ENCODE data around the gene BEAN1. TPM values are rescaled to one million over a fixed set of nuclear protein-coding genes. Genes with fewer than 3 reads are reported as not detected.

The BEAN1 gene
- total RNA-seq, 4 donors from 2014 or later = 0.23 to 1.8 (median 0.76) TPM; not detected in 1

- no peak for DNase-seq
- no peak for TF ChIP-seq POLR2A (IDR thresholded peaks at IDR 0.05)
- no peak for TF ChIP-seq CTCF (IDR thresholded peaks at IDR 0.05)
- H3K9me3 ChIP-seq = no peaks in the 10 kb centered on the region
- intact Hi-C loops (cut with DNase I) = no loop called here
- peaks cover 0 to 17% (median 0%) of the 10 kb centered on the region in 4 donors for H3K27me3 ChIP-seq
- H3K4me3 ChIP-seq = no peak overlapping the region
- 71% methylated on average over 9 of the region's 9 CpGs for WGBS, 2 donors
- H3K27ac ChIP-seq = no peak overlapping the region
- no peaks in the 10 kb centered on the region for H3K36me3 ChIP-seq
- no peaks in the 10 kb centered on the region for H3K4me1 ChIP-seq
Observed at GRCh38 chr16:66416939-66417700, 10.0 kb upstream of the BEAN1 start.

GRCh38 chr16:66418165-66418962 lies 8.7 kb upstream of the BEAN1 start:
- intact Hi-C loops (cut with DNase I) = no loop called here
- Histone ChIP-seq H3K36me3 (no peaks in the 10 kb centered on the region), H3K27me3 (peaks cover 0 to 22% (median 0%) of the 10 kb centered on the region in 4 donors), H3K4me1 (no peaks in the 10 kb centered on the region), H3K4me3 (no peak overlapping the region), H3K27ac (no peak overlapping the region), H3K9me3 (no peaks in the 10 kb centered on the region)
- WGBS, 2 donors = 64 to 72% methylated on average over 8 to 9 of the region's 9 CpGs
- TF ChIP-seq CTCF (IDR thresholded peaks at IDR 0.05) = no peak
- no peak for TF ChIP-seq POLR2A (IDR thresholded peaks at IDR 0.05)
- DNase-seq = no peak

GRCh38 chr16:66419527-66419926 lies 7.6 kb upstream of the BEAN1 start:
- WGBS, 2 donors = 43 to 81% methylated on average over 2 to 3 of the region's 3 CpGs

GRCh38 chr16:66420396-66420795 lies 6.7 kb upstream of the BEAN1 start:
- Histone ChIP-seq H3K4me1 (no peaks in the 10 kb centered on the region), H3K4me3 (no peak overlapping the region), H3K9me3 (no peaks in the 10 kb centered on the region), H3K27me3 (peaks cover 0 to 41% (median 0%) of the 10 kb centered on the region in 4 donors), H3K36me3 (no peaks in the 10 kb centered on the region), H3K27ac (no peak overlapping the region)
- intact Hi-C loops (cut with DNase I) = no loop called here
- TF ChIP-seq CTCF (IDR thresholded peaks at IDR 0.05) = no peak
- no peak for TF ChIP-seq POLR2A (IDR thresholded peaks at IDR 0.05)
- 33 to 60% methylated on average over 1 of the region's 1 CpG for WGBS, 2 donors
- no peak for DNase-seq

More at GRCh38 chr16:66419527-66419926, 7.6 kb upstream of the BEAN1 start:
- intact Hi-C loops (cut with DNase I) = no loop called here
- no peak overlapping the region for H3K4me3 ChIP-seq
- DNase-seq = no peak
- H3K27me3 ChIP-seq = peaks cover 0 to 32% (median 0%) of the 10 kb centered on the region in 4 donors
- no peaks in the 10 kb centered on the region for H3K9me3 ChIP-seq
- no peaks in the 10 kb centered on the region for H3K4me1 ChIP-seq
- H3K27ac ChIP-seq = no peak overlapping the region
- TF ChIP-seq POLR2A (IDR thresholded peaks at IDR 0.05) = no peak
- no peak for TF ChIP-seq CTCF (IDR thresholded peaks at IDR 0.05)
- no peaks in the 10 kb centered on the region for H3K36me3 ChIP-seq

- intact Hi-C loops (cut with DNase I) = no loop called here
- WGBS, 2 donors = 63 to 87% methylated on average over 4 to 6 of the region's 6 CpGs
- no peak for DNase-seq
- Histone ChIP-seq H3K9me3 (no peaks in the 10 kb centered on the region), H3K27me3 (peaks cover 4 to 56% (median 9%) of the 10 kb centered on the region in 4 donors), H3K36me3 (no peaks in the 10 kb centered on the region), H3K4me1 (peaks cover 6 to 12% (median 7%) of the 10 kb centered on the region in 3 donors), H3K4me3 (no peak overlapping the region), H3K27ac (no peak overlapping the region)
- TF ChIP-seq CTCF (IDR thresholded peaks at IDR 0.05) (no peak), POLR2A (IDR thresholded peaks at IDR 0.05) (no peak)
Observed at GRCh38 chr16:66421891-66422290, 5.2 kb upstream of the BEAN1 start.

Data from esophagus squamous epithelium (tissue), 5 donors.